HEK293 (cell line): ENCODE results near the gene PLCD3.

Experiments
- GLIS2 ChIP-seq: fragments of 450-650 bp; formaldehyde crosslinking; IDR thresholded peaks from 2 replicates; pipeline ENCODE4 v1.5.1; 2016; ENCODE audit warnings: missing biosample characterization, missing genetic modification characterization
- HOXC10 ChIP-seq: sonication (generic); formaldehyde crosslinking; IDR thresholded peaks from 2 replicates; pipeline ENCODE4 v1.8.1; 2023; ENCODE audit warnings: mild to moderate bottlenecking, missing genetic modification reagents
- IKZF3 ChIP-seq: fragments of 450-650 bp; IDR thresholded peaks from 2 replicates; pipeline ENCODE4 v1.5.0; 2018; ENCODE audit warnings: missing biosample characterization, mild to moderate bottlenecking, missing genetic modification characterization, moderate library complexity
- MEIS1 ChIP-seq: sonication (generic); formaldehyde crosslinking; IDR thresholded peaks from 2 replicates; pipeline ENCODE4 v1.8.1; 2022; ENCODE audit warnings: missing genetic modification reagents, mild to moderate bottlenecking, borderline replicate concordance
- MYNN ChIP-seq: fragments of 450-650 bp; formaldehyde crosslinking; IDR thresholded peaks from 2 replicates; pipeline ENCODE4 v1.5.1; 2016; ENCODE audit warnings: missing biosample characterization, missing genetic modification characterization, borderline replicate concordance
- OSR2 ChIP-seq: fragments of 450-650 bp; formaldehyde crosslinking; IDR thresholded peaks from 2 replicates; pipeline ENCODE4 v1.5.1; 2016; ENCODE audit warnings: missing biosample characterization, missing genetic modification characterization
- ZBTB21 ChIP-seq: fragments of 450-650 bp; formaldehyde crosslinking; IDR thresholded peaks from 2 replicates; pipeline ENCODE4 v1.5.1; 2017; ENCODE audit warnings: missing biosample characterization, missing genetic modification characterization
- ZFP3 ChIP-seq: fragments of 450-650 bp; formaldehyde crosslinking; IDR thresholded peaks from 2 replicates; pipeline ENCODE4 v1.5.1; 2016; ENCODE audit warnings: low read depth, missing biosample characterization, missing genetic modification characterization
- ZNF10 ChIP-seq: fragments of 450-650 bp; formaldehyde crosslinking; IDR thresholded peaks from 2 replicates; pipeline ENCODE4 v1.5.1; 2017; ENCODE audit warnings: missing biosample characterization, missing genetic modification characterization
- ZNF221 ChIP-seq: fragments of 450-650 bp; formaldehyde crosslinking; IDR thresholded peaks from 2 replicates; pipeline ENCODE4 v1.5.1; 2017; ENCODE audit warnings: missing biosample characterization, missing genetic modification characterization, borderline replicate concordance
- ZNF248 ChIP-seq: fragments of 450-650 bp; formaldehyde crosslinking; IDR thresholded peaks from 2 replicates; pipeline ENCODE4 v1.5.1; 2017; ENCODE audit warnings: missing biosample characterization, missing genetic modification characterization
- ZNF335 ChIP-seq: fragments of 450-650 bp; formaldehyde crosslinking; conservative IDR thresholded peaks from 2 replicates; pipeline ENCODE4 v1.5.1; 2016; ENCODE audit warnings: missing biosample characterization, missing genetic modification characterization
- ZNF404 ChIP-seq: fragments of 450-650 bp; formaldehyde crosslinking; IDR thresholded peaks from 2 replicates; pipeline ENCODE4 v1.5.1; 2017; ENCODE audit warnings: missing biosample characterization, missing genetic modification characterization
- ZNF488 ChIP-seq: fragments of 450-650 bp; formaldehyde crosslinking; IDR thresholded peaks from 2 replicates; pipeline ENCODE4 v1.5.1; 2016; ENCODE audit warnings: missing biosample characterization, missing genetic modification characterization
- ZNF629 ChIP-seq: fragments of 450-650 bp; formaldehyde crosslinking; IDR thresholded peaks from 2 replicates; pipeline ENCODE4 v1.5.1; 2017; ENCODE audit warnings: missing biosample characterization, missing genetic modification characterization
- ZNF654 ChIP-seq: fragments of 450-650 bp; formaldehyde crosslinking; IDR thresholded peaks from 2 replicates; pipeline ENCODE4 v1.5.1; 2016; ENCODE audit warnings: low read depth, missing biosample characterization, missing genetic modification characterization
- ZNF664 ChIP-seq: fragments of 450-650 bp; formaldehyde crosslinking; IDR thresholded peaks from 2 replicates; pipeline ENCODE4 v1.5.1; 2016; ENCODE audit warnings: missing biosample characterization, missing genetic modification characterization
- ZNF768 ChIP-seq: fragments of 450-650 bp; formaldehyde crosslinking; IDR thresholded peaks from 2 replicates; pipeline ENCODE4 v1.5.1; 2018; ENCODE audit warnings: missing biosample characterization, mild to moderate bottlenecking, missing genetic modification characterization
- ZSCAN5A ChIP-seq: fragments of 450-650 bp; formaldehyde crosslinking; IDR thresholded peaks from 2 replicates; pipeline ENCODE4 v1.5.1; 2016; ENCODE audit warnings: missing biosample characterization, missing genetic modification characterization
- TF ChIP-seq, protein P1 (sequence below): fragments of 450-650 bp; formaldehyde crosslinking; IDR thresholded peaks from 2 replicates; pipeline ENCODE4 v1.5.1; 2016; ENCODE audit warnings: missing biosample characterization, missing genetic modification characterization, low read depth
- TF ChIP-seq, protein P2 (sequence below): fragments of 450-650 bp; formaldehyde crosslinking; IDR thresholded peaks from 2 replicates; pipeline ENCODE4 v1.5.1; 2017; ENCODE audit warnings: missing biosample characterization, missing genetic modification characterization
- TF ChIP-seq, protein P3 (sequence below): fragments of 450-650 bp; formaldehyde crosslinking; IDR thresholded peaks from 2 replicates; pipeline ENCODE4 v1.5.1; 2016; ENCODE audit warnings: missing biosample characterization, missing genetic modification characterization
- TF ChIP-seq, protein P4 (sequence below): fragments of 450-650 bp; formaldehyde crosslinking; IDR thresholded peaks from 2 replicates; pipeline ENCODE4 v1.5.1; 2017; ENCODE audit warnings: missing biosample characterization, missing genetic modification characterization
- TF ChIP-seq, protein P5 (sequence below): fragments of 450-650 bp; formaldehyde crosslinking; conservative IDR thresholded peaks from 2 replicates; pipeline ENCODE4 v1.5.1; 2016; ENCODE audit warnings: low read depth, missing biosample characterization, missing genetic modification characterization

The PLCD3 gene

DNA sequence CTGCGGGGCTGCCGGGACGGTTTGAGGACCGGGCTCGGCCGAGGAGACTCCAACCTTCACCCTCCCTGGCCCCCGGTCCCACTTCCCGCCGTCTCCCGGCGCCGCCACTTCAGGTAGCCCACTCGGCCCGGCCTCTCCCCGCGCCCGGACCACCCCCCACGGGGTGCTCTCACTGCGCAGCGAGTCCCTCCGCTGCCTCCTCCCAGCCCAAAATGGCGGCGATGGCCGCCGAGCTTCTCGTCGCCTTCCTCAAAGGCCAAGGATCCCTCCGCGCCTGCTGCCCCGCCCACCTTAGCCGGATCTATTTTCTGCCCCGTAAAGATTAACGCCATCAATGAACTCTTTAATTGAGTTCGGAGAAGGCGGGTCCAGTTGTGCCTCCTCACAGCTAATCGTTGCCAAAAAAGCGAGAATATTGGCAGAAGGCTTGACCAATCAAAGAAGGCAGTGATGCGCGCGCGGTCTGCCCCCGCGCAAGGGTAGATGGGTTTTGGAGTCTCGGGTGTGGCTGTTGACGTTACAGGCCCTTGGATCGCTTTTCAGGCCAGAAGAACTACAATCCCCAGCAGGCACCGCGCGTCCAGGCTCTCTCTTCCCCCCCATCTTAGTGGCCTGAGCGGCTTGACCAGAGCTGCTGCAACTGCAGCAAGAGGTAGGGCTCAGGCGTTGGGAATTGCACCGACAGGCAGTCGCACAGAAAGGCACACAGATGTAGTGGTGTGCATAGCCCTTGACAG lies 29.1 kb upstream of the PLCD3 start, which contains the start of gene HEXIM2 (continued):
- no peak for TF ChIP-seq ZNF221 (tag by site-specific recombination)
- TF ChIP-seq ZNF629 (tag by site-specific recombination), result peak; percentile 94
- peak; percentile 91 for TF ChIP-seq GLIS2
- TF ChIP-seq, protein P1, sequence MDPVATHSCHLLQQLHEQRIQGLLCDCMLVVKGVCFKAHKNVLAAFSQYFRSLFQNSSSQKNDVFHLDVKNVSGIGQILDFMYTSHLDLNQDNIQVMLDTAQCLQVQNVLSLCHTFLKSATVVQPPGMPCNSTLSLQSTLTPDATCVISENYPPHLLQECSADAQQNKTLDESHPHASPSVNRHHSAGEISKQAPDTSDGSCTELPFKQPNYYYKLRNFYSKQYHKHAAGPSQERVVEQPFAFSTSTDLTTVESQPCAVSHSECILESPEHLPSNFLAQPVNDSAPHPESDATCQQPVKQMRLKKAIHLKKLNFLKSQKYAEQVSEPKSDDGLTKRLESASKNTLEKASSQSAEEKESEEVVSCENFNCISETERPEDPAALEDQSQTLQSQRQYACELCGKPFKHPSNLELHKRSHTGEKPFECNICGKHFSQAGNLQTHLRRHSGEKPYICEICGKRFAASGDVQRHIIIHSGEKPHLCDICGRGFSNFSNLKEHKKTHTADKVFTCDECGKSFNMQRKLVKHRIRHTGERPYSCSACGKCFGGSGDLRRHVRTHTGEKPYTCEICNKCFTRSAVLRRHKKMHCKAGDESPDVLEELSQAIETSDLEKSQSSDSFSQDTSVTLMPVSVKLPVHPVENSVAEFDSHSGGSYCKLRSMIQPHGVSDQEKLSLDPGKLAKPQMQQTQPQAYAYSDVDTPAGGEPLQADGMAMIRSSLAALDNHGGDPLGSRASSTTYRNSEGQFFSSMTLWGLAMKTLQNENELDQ (tag by site-specific recombination), result no peak
- no peak for TF ChIP-seq MEIS1 (CRISPR knock-in tag)
- TF ChIP-seq, protein P2, sequence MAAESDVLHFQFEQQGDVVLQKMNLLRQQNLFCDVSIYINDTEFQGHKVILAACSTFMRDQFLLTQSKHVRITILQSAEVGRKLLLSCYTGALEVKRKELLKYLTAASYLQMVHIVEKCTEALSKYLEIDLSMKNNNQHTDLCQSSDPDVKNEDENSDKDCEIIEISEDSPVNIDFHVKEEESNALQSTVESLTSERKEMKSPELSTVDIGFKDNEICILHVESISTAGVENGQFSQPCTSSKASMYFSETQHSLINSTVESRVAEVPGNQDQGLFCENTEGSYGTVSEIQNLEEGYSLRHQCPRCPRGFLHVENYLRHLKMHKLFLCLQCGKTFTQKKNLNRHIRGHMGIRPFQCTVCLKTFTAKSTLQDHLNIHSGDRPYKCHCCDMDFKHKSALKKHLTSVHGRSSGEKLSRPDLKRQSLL (tag by site-specific recombination), result peak; percentile 19; the same call in 1 of the 2 replicates
- TF ChIP-seq ZNF248 (tag by site-specific recombination), result no peak
- TF ChIP-seq ZNF768 (tag by site-specific recombination), result no peak; the same call in 1 of the 2 replicates
- TF ChIP-seq OSR2 (tag by site-specific recombination), result peak; percentile 47; the same call in 1 of the 2 replicates
- TF ChIP-seq ZNF335 (tag by site-specific recombination), result peak; percentile 91
- TF ChIP-seq ZNF654 (tag by site-specific recombination), result 0 out of 2 replicates have a peak, but pooled peaks have one; percentile 8
- TF ChIP-seq ZNF10 (tag by site-specific recombination), result peak; percentile 62; the same call in 1 of the 2 replicates
- no peak for TF ChIP-seq ZNF488 (tag by site-specific recombination)
- TF ChIP-seq MYNN, result no peak
- peak; percentile 45; the same call in 1 of the 2 replicates for TF ChIP-seq ZFP3 (tag by site-specific recombination)
- peak; percentile 86 for TF ChIP-seq ZBTB21 (tag by site-specific recombination)
- no peak for TF ChIP-seq IKZF3 (tag by site-specific recombination)
- TF ChIP-seq HOXC10 (CRISPR knock-in tag), result no peak
- TF ChIP-seq, protein P3, sequence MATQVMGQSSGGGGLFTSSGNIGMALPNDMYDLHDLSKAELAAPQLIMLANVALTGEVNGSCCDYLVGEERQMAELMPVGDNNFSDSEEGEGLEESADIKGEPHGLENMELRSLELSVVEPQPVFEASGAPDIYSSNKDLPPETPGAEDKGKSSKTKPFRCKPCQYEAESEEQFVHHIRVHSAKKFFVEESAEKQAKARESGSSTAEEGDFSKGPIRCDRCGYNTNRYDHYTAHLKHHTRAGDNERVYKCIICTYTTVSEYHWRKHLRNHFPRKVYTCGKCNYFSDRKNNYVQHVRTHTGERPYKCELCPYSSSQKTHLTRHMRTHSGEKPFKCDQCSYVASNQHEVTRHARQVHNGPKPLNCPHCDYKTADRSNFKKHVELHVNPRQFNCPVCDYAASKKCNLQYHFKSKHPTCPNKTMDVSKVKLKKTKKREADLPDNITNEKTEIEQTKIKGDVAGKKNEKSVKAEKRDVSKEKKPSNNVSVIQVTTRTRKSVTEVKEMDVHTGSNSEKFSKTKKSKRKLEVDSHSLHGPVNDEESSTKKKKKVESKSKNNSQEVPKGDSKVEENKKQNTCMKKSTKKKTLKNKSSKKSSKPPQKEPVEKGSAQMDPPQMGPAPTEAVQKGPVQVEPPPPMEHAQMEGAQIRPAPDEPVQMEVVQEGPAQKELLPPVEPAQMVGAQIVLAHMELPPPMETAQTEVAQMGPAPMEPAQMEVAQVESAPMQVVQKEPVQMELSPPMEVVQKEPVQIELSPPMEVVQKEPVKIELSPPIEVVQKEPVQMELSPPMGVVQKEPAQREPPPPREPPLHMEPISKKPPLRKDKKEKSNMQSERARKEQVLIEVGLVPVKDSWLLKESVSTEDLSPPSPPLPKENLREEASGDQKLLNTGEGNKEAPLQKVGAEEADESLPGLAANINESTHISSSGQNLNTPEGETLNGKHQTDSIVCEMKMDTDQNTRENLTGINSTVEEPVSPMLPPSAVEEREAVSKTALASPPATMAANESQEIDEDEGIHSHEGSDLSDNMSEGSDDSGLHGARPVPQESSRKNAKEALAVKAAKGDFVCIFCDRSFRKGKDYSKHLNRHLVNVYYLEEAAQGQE (tag by site-specific recombination), result peak; percentile 67
- peak; percentile 69 for TF ChIP-seq ZNF664 (tag by site-specific recombination)
- no peak for TF ChIP-seq ZNF404 (tag by site-specific recombination)
- TF ChIP-seq, protein P4, sequence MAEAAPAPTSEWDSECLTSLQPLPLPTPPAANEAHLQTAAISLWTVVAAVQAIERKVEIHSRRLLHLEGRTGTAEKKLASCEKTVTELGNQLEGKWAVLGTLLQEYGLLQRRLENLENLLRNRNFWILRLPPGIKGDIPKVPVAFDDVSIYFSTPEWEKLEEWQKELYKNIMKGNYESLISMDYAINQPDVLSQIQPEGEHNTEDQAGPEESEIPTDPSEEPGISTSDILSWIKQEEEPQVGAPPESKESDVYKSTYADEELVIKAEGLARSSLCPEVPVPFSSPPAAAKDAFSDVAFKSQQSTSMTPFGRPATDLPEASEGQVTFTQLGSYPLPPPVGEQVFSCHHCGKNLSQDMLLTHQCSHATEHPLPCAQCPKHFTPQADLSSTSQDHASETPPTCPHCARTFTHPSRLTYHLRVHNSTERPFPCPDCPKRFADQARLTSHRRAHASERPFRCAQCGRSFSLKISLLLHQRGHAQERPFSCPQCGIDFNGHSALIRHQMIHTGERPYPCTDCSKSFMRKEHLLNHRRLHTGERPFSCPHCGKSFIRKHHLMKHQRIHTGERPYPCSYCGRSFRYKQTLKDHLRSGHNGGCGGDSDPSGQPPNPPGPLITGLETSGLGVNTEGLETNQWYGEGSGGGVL (tag by site-specific recombination), result no peak; the same call in 1 of the 2 replicates
- TF ChIP-seq ZSCAN5A (tag by site-specific recombination), result peak; percentile 96
- TF ChIP-seq, protein P5, sequence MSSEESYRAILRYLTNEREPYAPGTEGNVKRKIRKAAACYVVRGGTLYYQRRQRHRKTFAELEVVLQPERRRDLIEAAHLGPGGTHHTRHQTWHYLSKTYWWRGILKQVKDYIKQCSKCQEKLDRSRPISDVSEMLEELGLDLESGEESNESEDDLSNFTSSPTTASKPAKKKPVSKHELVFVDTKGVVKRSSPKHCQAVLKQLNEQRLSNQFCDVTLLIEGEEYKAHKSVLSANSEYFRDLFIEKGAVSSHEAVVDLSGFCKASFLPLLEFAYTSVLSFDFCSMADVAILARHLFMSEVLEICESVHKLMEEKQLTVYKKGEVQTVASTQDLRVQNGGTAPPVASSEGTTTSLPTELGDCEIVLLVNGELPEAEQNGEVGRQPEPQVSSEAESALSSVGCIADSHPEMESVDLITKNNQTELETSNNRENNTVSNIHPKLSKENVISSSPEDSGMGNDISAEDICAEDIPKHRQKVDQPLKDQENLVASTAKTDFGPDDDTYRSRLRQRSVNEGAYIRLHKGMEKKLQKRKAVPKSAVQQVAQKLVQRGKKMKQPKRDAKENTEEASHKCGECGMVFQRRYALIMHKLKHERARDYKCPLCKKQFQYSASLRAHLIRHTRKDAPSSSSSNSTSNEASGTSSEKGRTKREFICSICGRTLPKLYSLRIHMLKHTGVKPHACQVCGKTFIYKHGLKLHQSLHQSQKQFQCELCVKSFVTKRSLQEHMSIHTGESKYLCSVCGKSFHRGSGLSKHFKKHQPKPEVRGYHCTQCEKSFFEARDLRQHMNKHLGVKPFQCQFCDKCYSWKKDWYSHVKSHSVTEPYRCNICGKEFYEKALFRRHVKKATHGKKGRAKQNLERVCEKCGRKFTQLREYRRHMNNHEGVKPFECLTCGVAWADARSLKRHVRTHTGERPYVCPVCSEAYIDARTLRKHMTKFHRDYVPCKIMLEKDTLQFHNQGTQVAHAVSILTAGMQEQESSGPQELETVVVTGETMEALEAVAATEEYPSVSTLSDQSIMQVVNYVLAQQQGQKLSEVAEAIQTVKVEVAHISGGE, result no peak; the same call in 1 of the 2 replicates
